Pulmonary artery endothelial cell (primary cell): ENCODE data around the gene DUT. TPM values are rescaled to one million over a fixed set of nuclear protein-coding genes. Genes with fewer than 3 reads are reported as not detected.

Experiments
- DNase-seq: peaks from one replicate; pipeline ENCODE4 v3.0.0-alpha.2; 2011; ENCODE audit warnings: low read depth, low spot score
- total RNA-seq: library from RNA; depleted of rRNA; stranded (reverse); fragments of >200 nt; gene quantifications from 2 replicates; pipeline ENCODE4 v1.2.3, GENCODE V29; 2014

The DUT gene
- total RNA-seq, 1 donor from 2014 or later = 57.0 TPM

GRCh38 chr15:48330105-48330785, 984 bp upstream of the DUT start:
- DNase-seq = no peak

- DNase-seq = no peak
Measured at GRCh38 chr15:48331796-48332641, 790 bp downstream of the DUT start.

GRCh38 chr15:48332642-48333034, 1.4 kb downstream of the DUT start:
- no peak for DNase-seq

- no peak for DNase-seq
Measured at GRCh38 chr15:48333540-48333939, 2.3 kb downstream of the DUT start.

- no peak for DNase-seq
Measured at GRCh38 chr15:48334260-48334659, 3.0 kb downstream of the DUT start.

- DNase-seq = no peak
Measured at GRCh38 chr15:48336940-48337339, 5.7 kb downstream of the DUT start.

- DNase-seq = no peak
Measured at GRCh38 chr15:48337607-48338006, 6.4 kb downstream of the DUT start.

GRCh38 chr15:48340111-48340510, 8.9 kb downstream of the DUT start:
- DNase-seq = no peak

GRCh38 chr15:48343865-48344264, 12.6 kb downstream of the DUT start:
- DNase-seq = no peak

- DNase-seq = no peak
Measured at GRCh38 chr15:48345516-48345915, 14.3 kb downstream of the DUT start.

- DNase-seq = peak; percentile 45
Measured at GRCh38 chr15:48352474-48353072, 21.3 kb downstream of the DUT start.

GRCh38 chr15:48354694-48355303, 23.6 kb downstream of the DUT start:
- DNase-seq = no peak

- DNase-seq = no peak
Measured at GRCh38 chr15:48355377-48355776, 24.1 kb downstream of the DUT start.

- no peak for DNase-seq
Measured at GRCh38 chr15:48358229-48359152, 27.3 kb downstream of the DUT start.

- DNase-seq = no peak
Measured at GRCh38 chr15:48360841-48361240, 29.6 kb downstream of the DUT start.

GRCh38 chr15:48361685-48362084, 30.5 kb downstream of the DUT start:
- DNase-seq = no peak

- DNase-seq = no peak
Measured at GRCh38 chr15:48363474-48363873, 32.2 kb downstream of the DUT start.

- no peak for DNase-seq
Measured at GRCh38 chr15:48365575-48365974, 34.3 kb downstream of the DUT start.

- DNase-seq = no peak
Measured at GRCh38 chr15:48366584-48367312, 35.5 kb downstream of the DUT start.

GRCh38 chr15:48367483-48367882, 36.3 kb downstream of the DUT start:
- DNase-seq = no peak
